ENCODE results near the gene NFS1. TPM values are rescaled to one million over a fixed set of nuclear protein-coding genes. Genes with fewer than 3 reads are reported as not detected.

Gene NFS1
- total and polyA plus RNA-seq, 12 donors, result 29.5 to 69.0 (median 57.1) TPM

- ATAC-seq, result no peak
- TF ChIP-seq CTCF (IDR thresholded peaks at IDR 0.05), result no peak
- no peak overlapping the region for H3K4me3 ChIP-seq
- H3K9me3 ChIP-seq, result no peaks in the 10 kb centered on the region
- intact Hi-C loops (cut with DNase I), result loop anchor here in 6 of 10 donors (5.0 to 10.0 kb wide), 3 partner anchors 34 to 153 kb away; partner anchors contain the start of genes NFS1 (in 1 of the 6) and ROMO1 (in 1 of the 6)
- WGBS, 2 donors, result 53 to 54% methylated on average over 2 of the region's 2 CpGs
- H3K27me3 ChIP-seq, result no peaks in the 10 kb centered on the region
- peaks cover 3 to 86% (median 72%) of the 10 kb centered on the region in 9 donors for H3K4me1 ChIP-seq
- peaks cover 0 to 100% (median 85%) of the 10 kb centered on the region in 9 donors for H3K36me3 ChIP-seq
- H3K27ac ChIP-seq, result no peak overlapping the region
- no peak for DNase-seq
Observed at GRCh38 chr20:35731469-35731788, 32.3 kb upstream of the NFS1 start.

- no peak for ATAC-seq
- Histone ChIP-seq H3K27me3 (no peaks in the 10 kb centered on the region), H3K4me1 (peaks cover under 1 to 80% (median 66%) of the 10 kb centered on the region in 9 donors), H3K36me3 (peaks cover 0 to 100% (median 86%) of the 10 kb centered on the region in 9 donors), H3K9me3 (no peaks in the 10 kb centered on the region), H3K27ac (no peak overlapping the region), H3K4me3 (no peak overlapping the region)
- WGBS, 2 donors, result 34 to 36% methylated on average over 4 of the region's 4 CpGs
- TF ChIP-seq CTCF (IDR thresholded peaks at IDR 0.05), result no peak
- no peak for DNase-seq
- intact Hi-C loops (cut with DNase I), result loop anchor here in 6 of 10 donors (5.0 to 10.0 kb wide), 3 partner anchors 34 to 154 kb away; partner anchors contain the start of genes NFS1 (in 1 of the 6) and ROMO1 (in 1 of the 6)
Observed at GRCh38 chr20:35730583-35731468, 31.7 kb upstream of the NFS1 start.

GRCh38 chr20:35729836-35730582, 30.9 kb upstream of the NFS1 start:
- intact Hi-C loops (cut with DNase I), result loop anchor here in 6 of 10 donors (5.0 to 10.0 kb wide), 4 partner anchors 33 to 225 kb away; partner anchors contain the start of genes NFS1 (in 1 of the 6), ROMO1 (in 1 of the 6) and SCAND1 (in 1 of the 6)
- H3K27me3 ChIP-seq, result no peaks in the 10 kb centered on the region
- TF ChIP-seq CTCF (IDR thresholded peaks at IDR 0.05), result no peak
- H3K27ac ChIP-seq, result no peak overlapping the region
- H3K4me3 ChIP-seq, result no peak overlapping the region
- H3K36me3 ChIP-seq, result peaks cover 0 to 100% (median 87%) of the 10 kb centered on the region in 9 donors
- H3K4me1 ChIP-seq, result peaks cover 0 to 72% (median 58%) of the 10 kb centered on the region in 9 donors
- DNase-seq (no peak), ATAC-seq (no peak)
- H3K9me3 ChIP-seq, result no peaks in the 10 kb centered on the region
- 62 to 68% methylated on average over 2 of the region's 2 CpGs for WGBS, 2 donors

- no peak overlapping the region for H3K4me3 ChIP-seq
- H3K27ac ChIP-seq, result no peak overlapping the region
- TF ChIP-seq CTCF (IDR thresholded peaks at IDR 0.05), result no peak
- 72 to 75% methylated on average over 7 of the region's 7 CpGs for WGBS, 2 donors
- no peak for ATAC-seq
- H3K27me3 ChIP-seq, result no peaks in the 10 kb centered on the region
- intact Hi-C loops (cut with DNase I), result loop anchor here in 1 of 10 donors (10.0 kb wide), 1 partner anchor 225 kb away; the partner anchor contains the start of gene SCAND1
- H3K4me1 ChIP-seq, result peaks cover 0 to 66% (median 52%) of the 10 kb centered on the region in 9 donors
- H3K36me3 ChIP-seq, result peaks cover 0 to 100% (median 86%) of the 10 kb centered on the region in 9 donors
- no peaks in the 10 kb centered on the region for H3K9me3 ChIP-seq
- no peak for DNase-seq
Observed at GRCh38 chr20:35729283-35729807, 30.2 kb upstream of the NFS1 start.
